SK-N-SH treated with all-trans-retinoic acid at 6 μM for 48 hours (cell line): Measurements from ENCODE around the gene SLC6A6.

Source experiments
- ATAC-seq: fragments of 200-7000 bp; cut with Tn5 transposase; 3 replicates; pipeline ENCODE4 v1.9.1; 2020; ENCODE audit warnings: mild to moderate bottlenecking, moderate library complexity
- CSDC2 ChIP-seq: fragments of 250-450 bp; sonication (Bioruptor Pico); IDR thresholded peaks from 2 replicates; pipeline ENCODE4 v1.5.0; 2020; ENCODE audit warnings: mild to moderate bottlenecking, moderate library complexity
- ESRRG ChIP-seq: fragments of 250-450 bp; sonication (Bioruptor Pico); IDR thresholded peaks from 2 replicates; pipeline ENCODE4 v1.6.1; 2021; ENCODE audit warnings: mild to moderate bottlenecking
- GLIS3 ChIP-seq: fragments of 250-450 bp; sonication (Bioruptor Pico); IDR thresholded peaks from 2 replicates; pipeline ENCODE4 v1.5.0; 2020; ENCODE audit warnings: mild to moderate bottlenecking, moderate library complexity
- ISL1 ChIP-seq: fragments of 250-450 bp; sonication (Bioruptor Pico); IDR thresholded peaks from 2 replicates; pipeline ENCODE4 v2.1.2; 2022; ENCODE audit warnings: mild to moderate bottlenecking, moderate library complexity
- OSR1 ChIP-seq: fragments of 250-450 bp; sonication (Bioruptor Pico); IDR thresholded peaks from 2 replicates; pipeline ENCODE4 v1.8.0; 2022; ENCODE audit warnings: moderate library complexity, mild to moderate bottlenecking, inconsistent platforms
- PPARA ChIP-seq: fragments of 250-450 bp; sonication (Bioruptor Pico); IDR thresholded peaks from 2 replicates; pipeline ENCODE4 v1.5.0; 2020; ENCODE audit warnings: mild to moderate bottlenecking, borderline replicate concordance
- RARB ChIP-seq: fragments of 250-450 bp; sonication (Bioruptor Pico); IDR thresholded peaks from 2 replicates; pipeline ENCODE4 v1.8.0; 2021; ENCODE audit warnings: mild to moderate bottlenecking, moderate library complexity
- SNAI2 ChIP-seq: fragments of 250-450 bp; sonication (Bioruptor Pico); IDR thresholded peaks from 2 replicates; pipeline ENCODE4 v1.5.0; 2020; ENCODE audit warnings: mild to moderate bottlenecking, moderate library complexity
- ZC3H10 ChIP-seq: fragments of 250-450 bp; sonication (Bioruptor Pico); IDR thresholded peaks from 2 replicates; pipeline ENCODE4 v1.5.1; 2021; ENCODE audit warnings: mild to moderate bottlenecking, moderate library complexity
- ZFP3 ChIP-seq: fragments of 250-450 bp; sonication (Bioruptor Pico); IDR thresholded peaks from 2 replicates; pipeline ENCODE4 v1.5.0; 2020; ENCODE audit warnings: mild to moderate bottlenecking, moderate library complexity
- ZNF565 ChIP-seq: fragments of 450-650 bp; formaldehyde crosslinking; conservative IDR thresholded peaks from 2 replicates; pipeline ENCODE4 v1.5.0; 2020; ENCODE audit warnings: low read depth, mild to moderate bottlenecking, moderate library complexity
- ZNF70 ChIP-seq: fragments of 450-650 bp; formaldehyde crosslinking; IDR thresholded peaks from 2 replicates; pipeline ENCODE4 v1.5.0; 2020; ENCODE audit warnings: mild to moderate bottlenecking, moderate library complexity
- ZNF8 ChIP-seq: fragments of 450-650 bp; formaldehyde crosslinking; IDR thresholded peaks from 2 replicates; pipeline ENCODE4 v1.5.0; 2020; ENCODE audit warnings: mild to moderate bottlenecking, moderate library complexity
- TF ChIP-seq, protein P1 (sequence below): fragments of 250-450 bp; sonication (Bioruptor Pico); IDR thresholded peaks from 2 replicates; pipeline ENCODE4 v1.8.0; 2021; ENCODE audit warnings: low read depth, mild to moderate bottlenecking, moderate library complexity, borderline replicate concordance
- TF ChIP-seq, protein P2 (sequence below): fragments of 250-450 bp; sonication (Bioruptor Pico); IDR thresholded peaks from 2 replicates; pipeline ENCODE4 v1.5.1; 2021; ENCODE audit warnings: mild to moderate bottlenecking, moderate library complexity
- TF ChIP-seq, protein P3 (sequence below): fragments of 250-450 bp; sonication (Bioruptor Pico); IDR thresholded peaks from 2 replicates; pipeline ENCODE4 v1.5.1; 2020; ENCODE audit warnings: low read depth, mild to moderate bottlenecking, moderate library complexity
- TF ChIP-seq, protein P4 (sequence below): fragments of 250-450 bp; sonication (Bioruptor Pico); IDR thresholded peaks from 2 replicates; pipeline ENCODE4 v1.5.0; 2020; ENCODE audit warnings: mild to moderate bottlenecking, moderate library complexity
- TF ChIP-seq, protein P5 (sequence below): fragments of 250-450 bp; sonication (Bioruptor Pico); IDR thresholded peaks from 2 replicates; pipeline ENCODE4 v1.8.0; 2020; ENCODE audit warnings: mild to moderate bottlenecking, moderate library complexity, borderline replicate concordance

Gene SLC6A6

DNA sequence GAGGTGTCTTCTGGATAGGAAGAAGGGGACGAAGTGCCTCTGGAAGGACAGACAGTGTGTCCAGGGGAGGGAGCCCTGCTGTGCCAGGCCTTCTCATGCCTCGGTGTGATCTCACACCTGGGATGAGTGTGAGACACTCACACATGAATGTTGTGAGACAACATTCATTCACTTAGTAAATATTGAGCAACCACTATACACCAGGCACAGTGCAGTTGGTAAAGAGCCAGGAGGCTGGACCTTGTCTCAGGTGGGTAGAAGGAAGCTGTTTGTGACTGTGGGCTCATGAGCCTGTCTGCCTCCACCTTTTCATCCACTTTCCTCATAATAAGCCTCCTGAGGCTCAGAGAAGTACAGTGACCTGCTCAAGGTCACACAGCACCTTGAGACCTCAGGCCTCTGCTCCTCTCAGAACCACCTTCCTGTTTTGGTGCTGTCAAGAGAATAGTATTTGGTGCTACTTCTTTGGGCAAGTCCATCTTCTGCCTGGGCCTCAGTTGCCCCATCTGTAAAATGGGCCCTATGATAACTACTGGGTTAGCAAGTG, 20.9 kb downstream of the SLC6A6 start (continued):
- TF ChIP-seq, protein P1, sequence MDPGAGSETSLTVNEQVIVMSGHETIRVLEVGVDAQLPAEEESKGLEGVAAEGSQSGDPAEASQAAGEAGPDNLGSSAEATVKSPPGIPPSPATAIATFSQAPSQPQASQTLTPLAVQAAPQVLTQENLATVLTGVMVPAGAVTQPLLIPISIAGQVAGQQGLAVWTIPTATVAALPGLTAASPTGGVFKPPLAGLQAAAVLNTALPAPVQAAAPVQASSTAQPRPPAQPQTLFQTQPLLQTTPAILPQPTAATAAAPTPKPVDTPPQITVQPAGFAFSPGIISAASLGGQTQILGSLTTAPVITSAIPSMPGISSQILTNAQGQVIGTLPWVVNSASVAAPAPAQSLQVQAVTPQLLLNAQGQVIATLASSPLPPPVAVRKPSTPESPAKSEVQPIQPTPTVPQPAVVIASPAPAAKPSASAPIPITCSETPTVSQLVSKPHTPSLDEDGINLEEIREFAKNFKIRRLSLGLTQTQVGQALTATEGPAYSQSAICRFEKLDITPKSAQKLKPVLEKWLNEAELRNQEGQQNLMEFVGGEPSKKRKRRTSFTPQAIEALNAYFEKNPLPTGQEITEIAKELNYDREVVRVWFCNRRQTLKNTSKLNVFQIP, result no peak
- no peak for TF ChIP-seq PPARA (CRISPR knock-in tag)
- no peak for TF ChIP-seq RARB
- TF ChIP-seq ISL1 (CRISPR knock-in tag), result no peak

DNA sequence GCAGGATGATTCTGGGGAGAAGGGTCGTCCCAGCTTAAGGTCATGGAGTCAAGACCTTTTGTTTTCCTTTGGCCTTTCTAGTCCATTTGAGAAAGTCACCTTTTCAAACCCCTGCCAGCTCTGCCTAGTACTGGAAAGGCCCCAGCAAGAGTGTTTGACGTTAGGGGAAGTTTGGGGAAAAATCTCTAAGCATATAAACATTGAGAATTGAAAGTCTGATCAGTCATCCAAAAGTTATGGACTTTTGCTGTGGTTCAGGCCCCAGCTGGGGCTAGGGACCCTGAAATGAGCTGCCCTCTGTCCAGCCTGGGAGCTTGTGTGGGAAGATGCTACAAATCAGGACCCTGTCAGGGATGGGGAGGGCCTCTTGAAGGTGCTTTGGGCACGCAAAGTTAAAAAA, 21.6 kb downstream of the SLC6A6 start:
- TF ChIP-seq GLIS3 (CRISPR knock-in tag) (no peak), OSR1 (CRISPR knock-in tag) (no peak), ZNF70 (CRISPR knock-in tag) (no peak), CSDC2 (CRISPR knock-in tag) (no peak), RARB (no peak), ZFP3 (CRISPR knock-in tag) (no peak), ZC3H10 (CRISPR knock-in tag) (no peak), PPARA (CRISPR knock-in tag) (no peak), SNAI2 (no peak)
- TF ChIP-seq, protein P2, sequence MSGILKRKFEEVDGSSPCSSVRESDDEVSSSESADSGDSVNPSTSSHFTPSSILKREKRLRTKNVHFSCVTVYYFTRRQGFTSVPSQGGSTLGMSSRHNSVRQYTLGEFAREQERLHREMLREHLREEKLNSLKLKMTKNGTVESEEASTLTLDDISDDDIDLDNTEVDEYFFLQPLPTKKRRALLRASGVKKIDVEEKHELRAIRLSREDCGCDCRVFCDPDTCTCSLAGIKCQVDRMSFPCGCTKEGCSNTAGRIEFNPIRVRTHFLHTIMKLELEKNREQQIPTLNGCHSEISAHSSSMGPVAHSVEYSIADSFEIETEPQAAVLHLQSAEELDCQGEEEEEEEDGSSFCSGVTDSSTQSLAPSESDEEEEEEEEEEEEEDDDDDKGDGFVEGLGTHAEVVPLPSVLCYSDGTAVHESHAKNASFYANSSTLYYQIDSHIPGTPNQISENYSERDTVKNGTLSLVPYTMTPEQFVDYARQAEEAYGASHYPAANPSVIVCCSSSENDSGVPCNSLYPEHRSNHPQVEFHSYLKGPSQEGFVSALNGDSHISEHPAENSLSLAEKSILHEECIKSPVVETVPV (CRISPR knock-in tag), result no peak
- ATAC-seq, result no peak

DNA sequence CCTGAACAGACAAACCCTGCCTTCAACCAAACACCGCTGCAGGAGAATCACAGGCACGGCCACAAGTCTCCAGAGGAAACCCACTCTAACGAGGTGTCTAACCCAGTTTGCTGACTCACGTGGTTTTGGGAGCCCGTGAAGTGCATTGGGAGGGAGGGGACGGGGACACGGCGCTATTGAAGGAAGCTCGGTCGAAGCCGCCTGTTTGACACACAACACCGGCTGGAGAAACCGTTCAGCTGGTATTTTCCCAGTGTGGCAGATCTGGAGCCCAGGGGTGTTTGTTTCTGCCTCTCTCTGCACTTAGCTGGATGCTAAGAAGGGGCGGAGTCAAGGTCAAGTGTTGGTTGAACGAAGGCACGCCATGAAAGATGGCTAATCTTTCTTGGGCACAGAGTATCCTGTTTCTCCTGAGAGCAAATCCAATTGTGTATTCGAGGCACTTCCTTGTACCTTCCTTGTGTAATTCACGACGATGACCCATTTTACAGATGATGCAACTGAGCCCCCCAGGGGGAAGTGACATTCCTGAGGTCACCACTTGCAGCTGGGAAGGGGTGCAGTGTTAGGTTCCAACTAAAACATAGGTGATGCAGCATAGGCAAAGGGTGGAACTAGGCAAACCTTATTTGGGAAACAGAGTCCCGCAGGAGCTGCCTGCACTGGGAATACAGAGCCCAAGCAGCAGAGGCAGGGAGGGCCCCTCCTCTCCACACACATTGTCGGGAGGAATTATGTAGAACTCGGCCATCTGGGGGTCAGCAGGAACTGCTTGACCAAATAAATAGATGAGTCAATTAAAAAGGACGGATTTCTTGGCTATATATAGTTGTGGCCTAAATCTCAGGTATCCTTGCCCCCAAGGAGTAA, 22.5 kb downstream of the SLC6A6 start:
- ATAC-seq, result peak; percentile 8
- TF ChIP-seq ISL1 (CRISPR knock-in tag), result no peak
- TF ChIP-seq, all 23 proteins: peak for 0

DNA sequence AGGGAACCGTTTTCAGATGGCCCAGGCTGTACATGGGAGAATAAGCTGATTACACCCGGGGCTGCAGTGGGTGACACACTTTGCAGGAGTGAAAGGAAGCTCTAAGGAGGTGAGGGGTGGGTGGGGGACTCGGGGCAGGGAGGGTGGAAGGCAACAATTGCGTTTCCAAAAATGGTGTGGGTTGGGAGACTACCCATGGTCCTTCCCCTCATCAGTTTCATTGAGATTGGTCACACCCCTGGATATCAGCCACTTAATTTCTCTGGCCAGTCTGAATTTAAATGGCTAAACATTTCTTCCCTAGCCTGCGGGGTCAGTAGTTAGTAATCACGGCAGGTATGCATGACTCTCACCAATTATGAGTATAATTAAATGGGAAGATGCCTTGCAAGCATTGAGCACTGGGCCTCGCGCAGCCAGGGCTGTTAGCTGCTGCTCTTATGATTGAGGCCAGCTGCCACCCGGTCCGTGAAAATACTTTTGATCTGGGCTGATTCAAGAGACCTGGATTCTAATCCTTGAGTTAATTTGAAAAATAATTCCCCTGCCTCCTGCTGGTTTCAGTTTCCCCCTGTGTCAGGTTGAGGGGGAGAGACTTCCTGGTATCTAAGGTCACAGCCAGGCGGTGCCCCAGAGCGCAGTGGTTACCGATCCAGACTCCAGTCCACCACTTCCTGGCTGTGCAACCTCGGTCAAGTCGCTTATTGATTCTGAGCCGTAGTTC, 23.3 kb downstream of the SLC6A6 start:
- peak; percentile 7; the same call in 2 of the 3 replicates for ATAC-seq

DNA sequence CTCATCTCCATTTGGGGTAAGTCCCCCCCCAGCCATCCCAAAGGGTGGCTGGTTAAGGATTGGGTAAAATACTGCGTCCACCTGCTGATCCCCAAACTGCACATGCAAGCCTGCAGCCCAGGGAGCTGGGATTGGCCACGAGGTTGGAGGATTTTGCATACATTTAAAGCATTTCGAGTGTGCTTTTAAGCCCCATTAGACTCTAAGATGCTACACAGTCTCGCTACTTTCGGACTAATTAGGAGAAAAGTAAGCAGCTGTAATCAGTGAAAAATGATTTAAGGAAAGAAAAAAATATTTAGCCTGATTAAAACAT, 23.9 kb downstream of the SLC6A6 start:
- TF ChIP-seq, protein P3, sequence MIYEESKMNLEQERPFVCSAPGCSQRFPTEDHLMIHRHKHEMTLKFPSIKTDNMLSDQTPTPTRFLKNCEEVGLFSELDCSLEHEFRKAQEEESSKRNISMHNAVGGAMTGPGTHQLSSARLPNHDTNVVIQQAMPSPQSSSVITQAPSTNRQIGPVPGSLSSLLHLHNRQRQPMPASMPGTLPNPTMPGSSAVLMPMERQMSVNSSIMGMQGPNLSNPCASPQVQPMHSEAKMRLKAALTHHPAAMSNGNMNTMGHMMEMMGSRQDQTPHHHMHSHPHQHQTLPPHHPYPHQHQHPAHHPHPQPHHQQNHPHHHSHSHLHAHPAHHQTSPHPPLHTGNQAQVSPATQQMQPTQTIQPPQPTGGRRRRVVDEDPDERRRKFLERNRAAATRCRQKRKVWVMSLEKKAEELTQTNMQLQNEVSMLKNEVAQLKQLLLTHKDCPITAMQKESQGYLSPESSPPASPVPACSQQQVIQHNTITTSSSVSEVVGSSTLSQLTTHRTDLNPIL (CRISPR knock-in tag), result no peak
- TF ChIP-seq ZNF8 (CRISPR knock-in tag), result no peak
- TF ChIP-seq SNAI2, result no peak
- TF ChIP-seq ZNF565 (CRISPR knock-in tag), result no peak
- TF ChIP-seq CSDC2 (CRISPR knock-in tag), result no peak
- TF ChIP-seq PPARA (CRISPR knock-in tag), result no peak
- no peak for ATAC-seq

More for the DNA sequence above, 23.3 kb downstream of the SLC6A6 start:
- TF ChIP-seq ZNF565 (CRISPR knock-in tag), result no peak
- TF ChIP-seq ZNF70 (CRISPR knock-in tag), result no peak
- no peak for TF ChIP-seq ISL1 (CRISPR knock-in tag)

DNA sequence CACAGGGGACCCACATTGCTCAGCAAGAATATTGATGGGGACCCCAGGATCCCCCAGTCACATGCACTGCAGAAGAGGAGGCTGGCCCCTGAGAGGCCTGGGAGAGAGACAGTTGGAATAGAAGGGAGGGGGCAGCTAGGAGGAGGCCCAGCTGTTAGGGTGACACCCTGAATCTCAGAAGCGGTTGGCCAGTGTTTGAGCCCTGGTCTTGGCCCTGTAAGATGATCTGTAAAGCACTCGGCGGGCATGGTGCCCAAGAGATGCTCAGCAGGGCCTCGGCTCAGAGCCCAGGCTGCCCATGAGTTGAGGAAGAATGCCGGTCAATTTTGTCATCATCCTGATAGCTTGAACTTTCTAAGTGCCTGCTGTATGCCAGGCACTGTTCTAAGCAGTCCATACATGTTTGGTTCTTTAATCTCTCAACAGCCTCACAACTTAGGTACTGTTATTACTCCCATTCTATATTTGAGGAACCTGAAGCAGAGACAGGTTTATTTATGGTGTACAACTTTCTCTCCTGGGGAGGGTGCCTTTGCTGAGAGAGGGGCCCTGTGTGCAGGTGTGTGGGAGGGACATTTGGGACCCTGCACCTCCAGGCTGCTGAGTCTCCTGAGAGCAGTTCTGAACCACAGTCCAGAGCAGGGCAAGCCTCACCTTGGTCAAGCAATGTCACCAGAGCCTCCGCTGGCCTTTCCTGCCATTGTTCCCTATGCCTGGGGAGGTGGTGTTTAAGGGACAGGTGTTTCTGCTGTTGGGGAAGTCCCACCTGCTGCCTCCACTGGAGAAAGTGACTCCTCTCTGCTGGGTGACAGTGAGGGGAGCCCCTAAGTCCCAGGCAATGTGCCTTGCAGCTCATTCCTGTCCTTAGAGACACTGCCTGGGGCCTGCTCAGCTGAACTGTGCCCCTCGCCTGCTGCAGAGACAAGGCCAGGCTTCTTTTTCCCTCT, 26.0 kb downstream of the SLC6A6 start:
- peak; percentile 76 for ATAC-seq
- TF ChIP-seq ZC3H10 (CRISPR knock-in tag) (no peak), ESRRG (CRISPR knock-in tag) (no peak), ISL1 (CRISPR knock-in tag) (no peak), ZNF8 (CRISPR knock-in tag) (no peak)
- TF ChIP-seq, protein P4, sequence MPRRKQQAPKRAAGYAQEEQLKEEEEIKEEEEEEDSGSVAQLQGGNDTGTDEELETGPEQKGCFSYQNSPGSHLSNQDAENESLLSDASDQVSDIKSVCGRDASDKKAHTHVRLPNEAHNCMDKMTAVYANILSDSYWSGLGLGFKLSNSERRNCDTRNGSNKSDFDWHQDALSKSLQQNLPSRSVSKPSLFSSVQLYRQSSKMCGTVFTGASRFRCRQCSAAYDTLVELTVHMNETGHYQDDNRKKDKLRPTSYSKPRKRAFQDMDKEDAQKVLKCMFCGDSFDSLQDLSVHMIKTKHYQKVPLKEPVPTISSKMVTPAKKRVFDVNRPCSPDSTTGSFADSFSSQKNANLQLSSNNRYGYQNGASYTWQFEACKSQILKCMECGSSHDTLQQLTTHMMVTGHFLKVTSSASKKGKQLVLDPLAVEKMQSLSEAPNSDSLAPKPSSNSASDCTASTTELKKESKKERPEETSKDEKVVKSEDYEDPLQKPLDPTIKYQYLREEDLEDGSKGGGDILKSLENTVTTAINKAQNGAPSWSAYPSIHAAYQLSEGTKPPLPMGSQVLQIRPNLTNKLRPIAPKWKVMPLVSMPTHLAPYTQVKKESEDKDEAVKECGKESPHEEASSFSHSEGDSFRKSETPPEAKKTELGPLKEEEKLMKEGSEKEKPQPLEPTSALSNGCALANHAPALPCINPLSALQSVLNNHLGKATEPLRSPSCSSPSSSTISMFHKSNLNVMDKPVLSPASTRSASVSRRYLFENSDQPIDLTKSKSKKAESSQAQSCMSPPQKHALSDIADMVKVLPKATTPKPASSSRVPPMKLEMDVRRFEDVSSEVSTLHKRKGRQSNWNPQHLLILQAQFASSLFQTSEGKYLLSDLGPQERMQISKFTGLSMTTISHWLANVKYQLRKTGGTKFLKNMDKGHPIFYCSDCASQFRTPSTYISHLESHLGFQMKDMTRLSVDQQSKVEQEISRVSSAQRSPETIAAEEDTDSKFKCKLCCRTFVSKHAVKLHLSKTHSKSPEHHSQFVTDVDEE (CRISPR knock-in tag), result no peak
- TF ChIP-seq, protein P5, sequence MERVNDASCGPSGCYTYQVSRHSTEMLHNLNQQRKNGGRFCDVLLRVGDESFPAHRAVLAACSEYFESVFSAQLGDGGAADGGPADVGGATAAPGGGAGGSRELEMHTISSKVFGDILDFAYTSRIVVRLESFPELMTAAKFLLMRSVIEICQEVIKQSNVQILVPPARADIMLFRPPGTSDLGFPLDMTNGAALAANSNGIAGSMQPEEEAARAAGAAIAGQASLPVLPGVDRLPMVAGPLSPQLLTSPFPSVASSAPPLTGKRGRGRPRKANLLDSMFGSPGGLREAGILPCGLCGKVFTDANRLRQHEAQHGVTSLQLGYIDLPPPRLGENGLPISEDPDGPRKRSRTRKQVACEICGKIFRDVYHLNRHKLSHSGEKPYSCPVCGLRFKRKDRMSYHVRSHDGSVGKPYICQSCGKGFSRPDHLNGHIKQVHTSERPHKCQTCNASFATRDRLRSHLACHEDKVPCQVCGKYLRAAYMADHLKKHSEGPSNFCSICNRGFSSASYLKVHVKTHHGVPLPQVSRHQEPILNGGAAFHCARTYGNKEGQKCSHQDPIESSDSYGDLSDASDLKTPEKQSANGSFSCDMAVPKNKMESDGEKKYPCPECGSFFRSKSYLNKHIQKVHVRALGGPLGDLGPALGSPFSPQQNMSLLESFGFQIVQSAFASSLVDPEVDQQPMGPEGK (CRISPR knock-in tag), result no peak
- TF ChIP-seq, protein P3 (CRISPR knock-in tag), result no peak
